DND-41 (cell line): Measurements from ENCODE around the gene TEKT1.

Source experiments
- ATAC-seq: fragments of 200-7000 bp; cut with Tn5 transposase; 3 replicates; pipeline ENCODE4 v1.9.1; 2021; ENCODE audit warnings: low read depth; ENCODE audit not compliant: insufficient read depth
- DNase-seq: peaks from one replicate; pipeline ENCODE4 v3.0.0-alpha.2; 2020
- H2AFZ ChIP-seq: 2 replicates; pipeline ENCODE4 v1.6.0; 2012; ENCODE audit warnings: low read depth, low read length
- H3K27ac ChIP-seq: 2 replicates; pipeline ENCODE4 v1.5.1; 2012; ENCODE audit warnings: low read length, inconsistent platforms
- H3K27me3 ChIP-seq: fragments of 200-600 bp; sonication (generic); 2 replicates; pipeline ENCODE4 v1.6.0; 2012; ENCODE audit warnings: low read length, mild to moderate bottlenecking, inconsistent platforms; ENCODE audit not compliant: insufficient read depth, poor library complexity
- H3K36me3 ChIP-seq: 2 replicates; pipeline ENCODE4 v1.5.1; 2012; ENCODE audit warnings: low read length, inconsistent platforms; ENCODE audit not compliant: insufficient read depth
- H3K4me1 ChIP-seq: 2 replicates; pipeline ENCODE4 v1.5.1; 2012; ENCODE audit warnings: mild to moderate bottlenecking, low read length; ENCODE audit not compliant: insufficient read depth
- H3K4me2 ChIP-seq: 2 replicates; pipeline ENCODE4 v1.6.0; 2012; ENCODE audit warnings: mild to moderate bottlenecking, moderate library complexity, low read length, inconsistent platforms; ENCODE audit not compliant: insufficient read depth
- H3K4me3 ChIP-seq, 2 experiments: fragments of 200-600 bp in 1 of 2; shearing (Covaris generic) in 1 of 2; 2 replicates each; pipeline ENCODE4 v1.5.1; 2012 to 2016; ENCODE audit warnings: inconsistent platforms in 2 of 2, low read length in 2 of 2, mild to moderate bottlenecking in 2 of 2, low read depth in 1 of 2, moderate library complexity in 1 of 2
- H3K79me2 ChIP-seq: 2 replicates; pipeline ENCODE4 v1.6.0; 2012; ENCODE audit warnings: low read length, inconsistent platforms; ENCODE audit not compliant: insufficient read depth
- H3K9ac ChIP-seq: 2 replicates; pipeline ENCODE4 v1.6.0; 2012; ENCODE audit warnings: low read depth, mild to moderate bottlenecking, inconsistent platforms, low read length, moderate library complexity
- H3K9me3 ChIP-seq: 2 replicates; pipeline ENCODE4 v1.5.1; 2012; ENCODE audit warnings: low read length, moderate library complexity, mild to moderate bottlenecking, inconsistent platforms; ENCODE audit not compliant: insufficient read depth, severe bottlenecking
- H4K20me1 ChIP-seq: 2 replicates; pipeline ENCODE4 v1.6.0; 2012; ENCODE audit warnings: low read length; ENCODE audit not compliant: insufficient read depth
- EZH2 ChIP-seq: IDR thresholded peaks from 3 replicates; pipeline ENCODE4 v1.6.1; 2012; ENCODE audit warnings: borderline replicate concordance, low read depth, mild to moderate bottlenecking, moderate library complexity, low read length, inconsistent platforms; ENCODE audit not compliant: severe bottlenecking
- TF ChIP-seq, protein P1 (sequence below): IDR thresholded peaks from 2 replicates; pipeline ENCODE4 v1.5.1; 2012; ENCODE audit warnings: borderline replicate concordance, low read length, moderate library complexity, mild to moderate bottlenecking; ENCODE audit not compliant: poor library complexity, severe bottlenecking; ENCODE audit errors: extremely low read depth

Gene TEKT1

DNA sequence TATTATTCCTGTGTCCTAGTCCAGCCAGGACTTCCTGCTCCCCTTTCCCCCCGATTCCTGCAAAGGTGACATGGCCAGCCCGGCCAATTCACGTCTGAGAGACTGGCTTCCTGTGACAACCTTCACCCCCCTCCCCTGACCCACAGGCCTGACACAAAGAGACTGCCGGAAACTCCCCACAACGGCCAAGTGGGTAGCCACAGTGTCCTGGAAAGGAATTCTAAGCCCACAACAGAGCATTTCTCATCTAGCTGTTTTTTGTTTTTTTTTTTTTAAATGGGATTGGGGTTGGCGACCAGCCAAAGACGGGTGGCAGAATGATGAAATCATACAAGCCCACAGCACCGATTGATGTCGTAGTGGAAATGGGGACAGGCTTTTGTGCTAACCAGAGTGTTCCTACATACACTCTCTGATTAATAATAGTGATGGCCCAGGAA is 78.5 kb downstream of the TEKT1 start:
- DNase-seq (peak; percentile 72), ATAC-seq (peak; percentile 20; the same call in 2 of the 3 replicates)
- TF ChIP-seq EZH2 = no peak
- TF ChIP-seq, protein P1, sequence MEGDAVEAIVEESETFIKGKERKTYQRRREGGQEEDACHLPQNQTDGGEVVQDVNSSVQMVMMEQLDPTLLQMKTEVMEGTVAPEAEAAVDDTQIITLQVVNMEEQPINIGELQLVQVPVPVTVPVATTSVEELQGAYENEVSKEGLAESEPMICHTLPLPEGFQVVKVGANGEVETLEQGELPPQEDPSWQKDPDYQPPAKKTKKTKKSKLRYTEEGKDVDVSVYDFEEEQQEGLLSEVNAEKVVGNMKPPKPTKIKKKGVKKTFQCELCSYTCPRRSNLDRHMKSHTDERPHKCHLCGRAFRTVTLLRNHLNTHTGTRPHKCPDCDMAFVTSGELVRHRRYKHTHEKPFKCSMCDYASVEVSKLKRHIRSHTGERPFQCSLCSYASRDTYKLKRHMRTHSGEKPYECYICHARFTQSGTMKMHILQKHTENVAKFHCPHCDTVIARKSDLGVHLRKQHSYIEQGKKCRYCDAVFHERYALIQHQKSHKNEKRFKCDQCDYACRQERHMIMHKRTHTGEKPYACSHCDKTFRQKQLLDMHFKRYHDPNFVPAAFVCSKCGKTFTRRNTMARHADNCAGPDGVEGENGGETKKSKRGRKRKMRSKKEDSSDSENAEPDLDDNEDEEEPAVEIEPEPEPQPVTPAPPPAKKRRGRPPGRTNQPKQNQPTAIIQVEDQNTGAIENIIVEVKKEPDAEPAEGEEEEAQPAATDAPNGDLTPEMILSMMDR = no peak
- Histone ChIP-seq H3K4me1 (peaks cover 57% of the 10 kb centered on the region), H3K9ac (no peak overlapping the region; the same call in 1 of the 2 replicates), H4K20me1 (no peaks in the 10 kb centered on the region), H3K27me3 (no peaks in the 10 kb centered on the region), H3K27ac (peak overlapping the region; percentile 55), H3K4me3 (no peak overlapping the region), H3K9me3 (no peaks in the 10 kb centered on the region), H2AFZ (no peak overlapping the region), H3K36me3 (peaks cover 2% of the 10 kb centered on the region), H3K4me2 (peak overlapping the region; percentile 23), H3K79me2 (peaks cover 9% of the 10 kb centered on the region)

DNA sequence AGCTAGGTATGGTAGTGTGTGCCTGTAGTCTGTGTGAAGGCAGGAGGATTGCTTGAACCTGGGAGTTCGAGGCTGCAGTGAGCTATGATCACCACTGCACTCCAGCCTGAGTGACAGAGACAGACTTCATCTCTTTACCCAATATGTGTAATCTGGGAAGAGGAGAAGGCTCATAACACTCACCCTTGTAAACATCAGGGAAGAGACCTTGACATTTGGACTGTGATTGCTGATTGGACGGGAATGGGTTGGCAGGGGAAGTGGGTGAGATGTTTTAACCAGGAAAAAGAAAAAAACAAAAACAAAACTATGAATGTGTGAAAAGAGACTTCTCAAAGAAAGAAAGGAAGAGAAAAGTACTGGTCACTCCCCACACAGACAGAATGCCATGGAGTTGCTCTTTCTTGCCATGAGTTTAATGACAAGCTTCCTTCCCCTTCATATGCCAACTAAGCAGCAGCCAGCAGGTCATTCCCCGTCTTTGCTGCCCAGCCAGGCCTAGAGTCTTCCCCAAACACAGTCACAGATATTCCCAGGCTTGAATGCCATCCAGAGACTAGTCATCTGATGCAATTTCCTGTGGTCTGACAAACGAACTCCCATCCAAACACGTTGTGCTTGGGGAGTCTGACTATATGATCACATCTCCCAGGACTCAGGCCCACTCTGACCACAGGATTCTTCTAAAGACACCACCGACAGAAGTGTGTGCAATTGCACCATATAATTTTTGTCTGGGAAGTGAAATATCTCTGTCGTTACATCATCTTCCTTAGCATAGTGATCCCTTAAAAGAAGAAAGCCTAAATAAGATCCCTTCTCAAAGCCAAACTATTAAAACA is 79.2 kb downstream of the TEKT1 start:
- Histone ChIP-seq H3K4me2 (no peak overlapping the region), H3K79me2 (peaks cover 4% of the 10 kb centered on the region), H3K9ac (no peak overlapping the region; the same call in 1 of the 2 replicates), H3K36me3 (no peaks in the 10 kb centered on the region), H3K9me3 (no peaks in the 10 kb centered on the region), H3K27me3 (no peaks in the 10 kb centered on the region), H3K4me3 (no peak overlapping the region), H3K4me1 (peaks cover 50% of the 10 kb centered on the region), H4K20me1 (no peaks in the 10 kb centered on the region), H2AFZ (peak overlapping the region; percentile 35; the same call in 1 of the 2 replicates), H3K27ac (peak overlapping the region; percentile 55)
- DNase-seq (peak; percentile 24), ATAC-seq (no peak)
- TF ChIP-seq, protein P1 = no peak
- no peak for TF ChIP-seq EZH2

DNA sequence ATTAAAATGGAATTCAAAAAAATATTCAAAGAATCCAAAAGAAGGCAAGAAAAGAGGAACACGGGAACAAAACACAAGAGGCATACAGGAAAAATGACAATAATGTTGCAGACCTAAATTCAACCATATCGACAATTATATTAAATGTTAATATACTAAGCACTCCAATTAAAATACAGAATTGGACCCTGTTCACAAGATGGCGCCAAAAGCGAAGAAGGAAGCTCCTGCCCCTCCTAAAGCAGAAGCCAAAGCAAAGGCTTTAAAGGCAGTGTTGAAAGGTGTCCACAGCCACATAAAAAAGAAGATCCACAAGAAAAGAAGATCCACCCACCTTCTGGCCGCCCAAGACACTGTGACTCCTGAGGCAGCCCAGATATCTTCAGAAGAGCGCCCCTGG is 82.0 kb downstream of the TEKT1 start:
- Histone ChIP-seq H3K27me3 (no peaks in the 10 kb centered on the region), H3K36me3 (no peaks in the 10 kb centered on the region), H4K20me1 (no peaks in the 10 kb centered on the region), H2AFZ (no peak overlapping the region), H3K79me2 (no peaks in the 10 kb centered on the region), H3K4me1 (peaks cover 26% of the 10 kb centered on the region), H3K4me2 (no peak overlapping the region), H3K9ac (no peak overlapping the region), H3K27ac (no peak overlapping the region), H3K4me3 (no peak overlapping the region), H3K9me3 (no peaks in the 10 kb centered on the region)
- ATAC-seq = peak; percentile 50; the same call in 1 of the 3 replicates
- peak; percentile 44 for DNase-seq
- TF ChIP-seq EZH2 = no peak
- TF ChIP-seq, protein P1 = peak; percentile 60
